ENCODE measurements around the gene NT5DC2. TPM values are rescaled to one million over a fixed set of nuclear protein-coding genes. Genes with fewer than 3 reads are reported as not detected.

Gene NT5DC2
- total RNA-seq, 1 experiment from 2014 or later = 377 TPM

GRCh38 chr3:52479877-52480575, 53.6 kb downstream of the NT5DC2 start (continued):
- no peak for TF ChIP-seq TEAD1 (CRISPR knock-in tag; IDR thresholded peaks at IDR 0.05)
- no peak for TF ChIP-seq TCF7 (CRISPR knock-in tag; IDR thresholded peaks at IDR 0.05; ENCODE audit: low read depth)
- TF ChIP-seq PREB (CRISPR knock-in tag; IDR thresholded peaks at IDR 0.05; ENCODE audit: borderline replicate concordance) = no peak
- no peak for TF ChIP-seq CDX4 (CRISPR knock-in tag; IDR thresholded peaks at IDR 0.05; ENCODE audit: borderline replicate concordance)
- TF ChIP-seq ZNF532 (CRISPR knock-in tag; IDR thresholded peaks at IDR 0.05; ENCODE audit: borderline replicate concordance) = no peak
- no peak for TF ChIP-seq ZBTB43 (CRISPR knock-in tag; IDR thresholded peaks at IDR 0.05)
- no peak for TF ChIP-seq CREM (CRISPR knock-in tag; IDR thresholded peaks at IDR 0.05)
- no peak for TF ChIP-seq HMGXB4 (CRISPR knock-in tag; IDR thresholded peaks at IDR 0.05)
- no peak for TF ChIP-seq FOXJ3 (CRISPR knock-in tag; IDR thresholded peaks at IDR 0.05; ENCODE audit: borderline replicate concordance)

- peaks cover 63% of the 10 kb centered on the region for H3K36me3 Mint-ChIP-seq
- CTCF ChIA-PET = interaction anchor here (1.2 kb wide), 1 partner anchor 8 kb away, joined by 4 read pairs; no protein-coding TSS in a partner anchor
- no peaks in the 10 kb centered on the region for H3K4me1 Mint-ChIP-seq
- DNase-seq (ENCODE audit: low spot score) (no peak), ATAC-seq (no peak)
- no peaks in the 10 kb centered on the region for H3K27me3 Mint-ChIP-seq (ENCODE audit: low read depth)
- no peak overlapping the region for H3K4me3 Mint-ChIP-seq
- no peaks in the 10 kb centered on the region for H3K9me3 Mint-ChIP-seq
- no peak overlapping the region for H3K27ac Mint-ChIP-seq
- POLR2A ChIA-PET = no interaction called here
- TF ChIP-seq ZNF219 (CRISPR knock-in tag; IDR thresholded peaks at IDR 0.05; ENCODE audit: borderline replicate concordance) (no peak), ATF1 (CRISPR knock-in tag; IDR thresholded peaks at IDR 0.05) (no peak), JUN (CRISPR knock-in tag; IDR thresholded peaks at IDR 0.05) (no peak), FOXP4 (CRISPR knock-in tag; IDR thresholded peaks at IDR 0.05) (no peak), PRDM15 (CRISPR knock-in tag; IDR thresholded peaks at IDR 0.05) (no peak), ZNF263 (CRISPR knock-in tag; IDR thresholded peaks at IDR 0.05; ENCODE audit: low read depth) (no peak), USF2 (CRISPR knock-in tag; IDR thresholded peaks at IDR 0.05) (no peak), GABPB1 (CRISPR knock-in tag; IDR thresholded peaks at IDR 0.05) (no peak)
Measured at GRCh38 chr3:52479037-52479876, 54.4 kb downstream of the NT5DC2 start.

All from WTC11 (cell line).